ENCODE measurements around the gene TAAR9. TPM values are rescaled to one million over a fixed set of nuclear protein-coding genes. Genes with fewer than 3 reads are reported as not detected.

Gene TAAR9
- total and polyA plus RNA-seq, 2 experiments from 2014 or later, result not detected

GRCh38 chr6:132505158-132505557 lies 32.9 kb upstream of the TAAR9 start:
- H3K79me2 ChIP-seq (ENCODE audit: insufficient read depth), result peaks cover 100% of the 10 kb centered on the region
- H2AFZ ChIP-seq, result no peak overlapping the region
- no peaks in the 10 kb centered on the region for H3K9me2 ChIP-seq (ENCODE audit: insufficient read depth)
- peaks cover 12% of the 10 kb centered on the region for H4K20me1 ChIP-seq (ENCODE audit: insufficient read depth)
- in situ Hi-C loops (cut with MboI), result no loop called here
- 0 out of 2 replicates have a peak, but pooled peaks cover under 1% of the 10 kb centered on the region for H3K4me1 ChIP-seq (ENCODE audit: insufficient read depth)
- no peak for DNase-seq
- H3K27me3 ChIP-seq (replicated peaks; ENCODE audit: insufficient read depth), result no peaks in the 10 kb centered on the region
- no peaks in the 10 kb centered on the region for H3F3A ChIP-seq (ENCODE audit: insufficient read depth)
- no peaks in the 10 kb centered on the region for H3K9me3 ChIP-seq (ENCODE audit: low read depth)
- no peak overlapping the region for H3K27ac ChIP-seq
- peaks cover 27% of the 10 kb centered on the region; the same call in 1 of the 2 replicates for H3K36me3 ChIP-seq (ENCODE audit: low read depth)
- no peak overlapping the region for H3K4me3 ChIP-seq
- WGBS, 2 experiments (ENCODE audit: low coverage in 1 of 2, low lambda C conversion rate in 2 of 2, missing lambda C conversion rate in 2 of 2), result 100% methylated on average over 1 of the region's 1 CpG
- TF ChIP-seq EZH2phosphoT487 (IDR thresholded peaks at IDR 0.05; ENCODE audit: insufficient read depth, low read depth), result no peak
- no peak for TF ChIP-seq EZH2 (IDR thresholded peaks at IDR 0.05; ENCODE audit: insufficient read depth, poor library complexity, severe bottlenecking)
- H3K9ac ChIP-seq, result no peak overlapping the region
- H3K4me2 ChIP-seq (ENCODE audit: unreplicated experiment), result no peak overlapping the region

DNA sequence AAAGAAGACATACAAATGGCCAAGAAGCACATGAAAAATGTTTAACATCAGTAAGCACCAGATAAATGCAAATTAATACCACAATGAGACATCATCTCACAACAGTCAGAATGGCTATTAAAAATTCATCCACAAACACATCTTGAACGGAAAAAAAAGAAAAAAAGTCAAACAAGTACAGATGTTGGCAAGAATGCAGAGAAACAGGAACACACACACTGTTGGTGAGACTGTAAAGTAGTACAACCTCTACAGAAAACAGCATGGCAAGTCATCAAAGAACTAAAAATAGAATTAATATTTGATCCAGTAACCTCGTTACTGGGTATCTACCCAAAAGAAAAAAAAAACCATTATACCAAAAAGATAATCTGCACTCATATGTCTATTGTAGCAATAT lies 31.6 kb upstream of the TAAR9 start:
- peaks cover 15% of the 10 kb centered on the region for H4K20me1 ChIP-seq (ENCODE audit: insufficient read depth)
- no peak overlapping the region for H3K4me3 ChIP-seq
- no peak overlapping the region for H3K9ac ChIP-seq
- H3K27ac ChIP-seq, result no peak overlapping the region
- TF ChIP-seq EZH2phosphoT487 (IDR thresholded peaks at IDR 0.05; ENCODE audit: insufficient read depth, low read depth) (no peak), EZH2 (IDR thresholded peaks at IDR 0.05; ENCODE audit: insufficient read depth, poor library complexity, severe bottlenecking) (no peak)
- H3K4me1 ChIP-seq (ENCODE audit: insufficient read depth), result peaks cover 14% of the 10 kb centered on the region
- peaks cover 26% of the 10 kb centered on the region; the same call in 1 of the 2 replicates for H3K36me3 ChIP-seq (ENCODE audit: low read depth)
- H3K9me3 ChIP-seq (ENCODE audit: low read depth), result no peaks in the 10 kb centered on the region
- H3K79me2 ChIP-seq (ENCODE audit: insufficient read depth), result peaks cover 100% of the 10 kb centered on the region
- H3K4me2 ChIP-seq (ENCODE audit: unreplicated experiment), result no peak overlapping the region
- H3K27me3 ChIP-seq (replicated peaks; ENCODE audit: insufficient read depth), result no peaks in the 10 kb centered on the region
- in situ Hi-C loops (cut with MboI), result no loop called here
- H2AFZ ChIP-seq, result no peak overlapping the region
- H3F3A ChIP-seq (ENCODE audit: insufficient read depth), result no peaks in the 10 kb centered on the region
- no peak for DNase-seq
- WGBS, 2 experiments (ENCODE audit: low coverage in 1 of 2, low lambda C conversion rate in 2 of 2, missing lambda C conversion rate in 2 of 2), result 28 to 42% methylated on average over 2 of the region's 2 CpGs
- no peaks in the 10 kb centered on the region for H3K9me2 ChIP-seq (ENCODE audit: insufficient read depth)

DNA sequence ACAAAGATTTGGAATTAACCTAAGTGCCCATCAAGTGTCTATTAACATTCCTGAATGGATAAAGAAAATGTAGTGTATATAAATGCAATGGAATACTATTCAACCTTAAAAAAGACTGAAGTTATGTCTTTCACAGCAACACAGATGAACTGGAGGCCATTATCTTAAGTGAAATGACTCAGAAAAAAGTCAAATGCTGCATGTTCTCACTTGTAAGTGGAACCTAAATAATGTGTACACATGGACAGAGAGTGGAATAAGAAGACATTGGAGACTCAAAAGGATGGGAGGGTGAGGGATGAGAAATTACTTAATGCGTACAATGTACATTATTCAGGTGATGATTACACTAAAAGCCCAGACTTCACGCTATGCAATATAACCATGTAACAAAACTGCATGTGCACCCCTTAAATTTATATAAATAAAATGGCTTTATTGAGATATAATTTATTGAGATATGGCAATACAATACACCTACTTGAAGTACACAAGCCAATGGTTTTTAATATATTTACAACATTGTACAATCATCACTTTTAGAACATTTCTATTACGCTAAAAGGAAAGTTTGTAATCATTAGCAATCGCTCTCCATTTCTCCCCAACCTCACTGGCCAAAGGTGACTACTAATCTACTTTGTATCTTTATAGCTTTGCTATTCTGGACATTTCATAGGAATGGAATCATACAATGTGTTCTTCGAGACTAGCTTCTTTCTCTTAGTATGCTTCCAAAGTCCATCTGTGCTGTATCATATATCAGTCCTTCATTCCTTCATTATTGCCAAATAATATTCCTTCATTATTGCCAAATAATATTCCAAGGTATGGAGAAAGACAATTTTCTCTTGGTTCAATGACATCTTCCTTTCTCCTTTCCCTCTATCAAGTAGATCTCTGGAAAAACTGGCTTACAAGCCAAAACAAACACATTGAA lies 30.9 kb upstream of the TAAR9 start:
- Histone ChIP-seq H3K27me3 (replicated peaks; ENCODE audit: insufficient read depth) (no peaks in the 10 kb centered on the region), H3K27ac (no peak overlapping the region), H3K4me1 (ENCODE audit: insufficient read depth) (peaks cover 19% of the 10 kb centered on the region), H3F3A (ENCODE audit: insufficient read depth) (no peaks in the 10 kb centered on the region), H3K4me3 (no peak overlapping the region), H3K36me3 (ENCODE audit: low read depth) (peaks cover 20% of the 10 kb centered on the region; the same call in 1 of the 2 replicates), H3K4me2 (ENCODE audit: unreplicated experiment) (no peak overlapping the region), H3K79me2 (ENCODE audit: insufficient read depth) (peaks cover 100% of the 10 kb centered on the region), H3K9me3 (ENCODE audit: low read depth) (no peaks in the 10 kb centered on the region), H2AFZ (no peak overlapping the region), H3K9ac (no peak overlapping the region), H4K20me1 (ENCODE audit: insufficient read depth) (peaks cover 15% of the 10 kb centered on the region), H3K9me2 (ENCODE audit: insufficient read depth) (no peaks in the 10 kb centered on the region)
- 97 to 98% methylated on average over 5 of the region's 5 CpGs for WGBS, 2 experiments (ENCODE audit: low coverage in 1 of 2, low lambda C conversion rate in 2 of 2, missing lambda C conversion rate in 2 of 2)
- in situ Hi-C loops (cut with MboI), result no loop called here
- TF ChIP-seq EZH2phosphoT487 (IDR thresholded peaks at IDR 0.05; ENCODE audit: insufficient read depth, low read depth) (no peak), EZH2 (IDR thresholded peaks at IDR 0.05; ENCODE audit: insufficient read depth, poor library complexity, severe bottlenecking) (no peak)
- DNase-seq, result no peak

- no peak overlapping the region; the same call in 1 of the 2 replicates for H3K27ac ChIP-seq
- peak overlapping the region; percentile 96 for H3K4me2 ChIP-seq (ENCODE audit: unreplicated experiment)
- DNase-seq, result peak; percentile 33
- H3K9me2 ChIP-seq (ENCODE audit: insufficient read depth), result no peaks in the 10 kb centered on the region
- H3K9ac ChIP-seq, result peak overlapping the region; percentile 87
- H3K9me3 ChIP-seq (ENCODE audit: low read depth), result no peaks in the 10 kb centered on the region
- no peaks in the 10 kb centered on the region for H3K27me3 ChIP-seq (replicated peaks; ENCODE audit: insufficient read depth)
- peak overlapping the region; percentile 93 for H3K4me3 ChIP-seq
- H3K4me1 ChIP-seq (ENCODE audit: insufficient read depth), result peaks cover 33% of the 10 kb centered on the region
- peaks cover 65% of the 10 kb centered on the region for H3K79me2 ChIP-seq (ENCODE audit: insufficient read depth)
- TF ChIP-seq EZH2phosphoT487 (IDR thresholded peaks at IDR 0.05; ENCODE audit: insufficient read depth, low read depth), result no peak
- TF ChIP-seq EZH2 (IDR thresholded peaks at IDR 0.05; ENCODE audit: insufficient read depth, poor library complexity, severe bottlenecking), result no peak
- peaks cover 16% of the 10 kb centered on the region for H3F3A ChIP-seq (ENCODE audit: insufficient read depth)
- 43 to 53% methylated on average over 4 of the region's 4 CpGs for WGBS, 2 experiments (ENCODE audit: low coverage in 1 of 2, low lambda C conversion rate in 2 of 2, missing lambda C conversion rate in 2 of 2)
- H4K20me1 ChIP-seq (ENCODE audit: insufficient read depth), result peaks cover 9% of the 10 kb centered on the region
- H3K36me3 ChIP-seq (ENCODE audit: low read depth), result 0 out of 2 replicates have a peak, but pooled peaks cover 11% of the 10 kb centered on the region
- no peak overlapping the region for H2AFZ ChIP-seq
- in situ Hi-C loops (cut with MboI), result no loop called here
These were observed 26.8 kb upstream of the TAAR9 start for GRCh38 chr6:132511210-132511830.
